ENCODE measurements around the gene SLC45A2.

The SLC45A2 gene

DNA sequence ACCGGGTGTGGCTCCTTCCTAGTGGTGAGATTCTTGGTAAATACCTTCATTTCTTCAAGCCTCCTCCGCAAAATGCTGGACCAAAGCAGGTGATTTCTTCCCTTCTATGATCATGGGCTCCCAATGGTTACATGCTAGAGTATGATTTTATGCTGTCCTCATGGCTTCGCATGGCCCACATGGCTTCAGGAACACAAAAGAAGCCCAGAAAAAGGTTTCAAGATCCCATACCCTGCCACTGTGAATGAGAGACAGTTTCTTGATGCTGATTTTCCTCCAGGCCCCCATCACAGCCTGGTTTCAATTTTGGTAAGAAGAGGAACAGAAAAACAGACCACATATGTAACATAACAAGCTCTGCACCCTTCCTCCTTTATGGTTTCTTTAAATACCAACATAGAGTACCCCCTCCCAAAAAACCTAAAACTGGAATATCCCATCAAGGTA is 50.7 kb downstream of the SLC45A2 start:
- no peak for DNase-seq (ENCODE audit: low read depth)
- H3K4me3 ChIP-seq (ENCODE audit: low read depth, low read length): no peak overlapping the region
- TF ChIP-seq, protein P1, sequence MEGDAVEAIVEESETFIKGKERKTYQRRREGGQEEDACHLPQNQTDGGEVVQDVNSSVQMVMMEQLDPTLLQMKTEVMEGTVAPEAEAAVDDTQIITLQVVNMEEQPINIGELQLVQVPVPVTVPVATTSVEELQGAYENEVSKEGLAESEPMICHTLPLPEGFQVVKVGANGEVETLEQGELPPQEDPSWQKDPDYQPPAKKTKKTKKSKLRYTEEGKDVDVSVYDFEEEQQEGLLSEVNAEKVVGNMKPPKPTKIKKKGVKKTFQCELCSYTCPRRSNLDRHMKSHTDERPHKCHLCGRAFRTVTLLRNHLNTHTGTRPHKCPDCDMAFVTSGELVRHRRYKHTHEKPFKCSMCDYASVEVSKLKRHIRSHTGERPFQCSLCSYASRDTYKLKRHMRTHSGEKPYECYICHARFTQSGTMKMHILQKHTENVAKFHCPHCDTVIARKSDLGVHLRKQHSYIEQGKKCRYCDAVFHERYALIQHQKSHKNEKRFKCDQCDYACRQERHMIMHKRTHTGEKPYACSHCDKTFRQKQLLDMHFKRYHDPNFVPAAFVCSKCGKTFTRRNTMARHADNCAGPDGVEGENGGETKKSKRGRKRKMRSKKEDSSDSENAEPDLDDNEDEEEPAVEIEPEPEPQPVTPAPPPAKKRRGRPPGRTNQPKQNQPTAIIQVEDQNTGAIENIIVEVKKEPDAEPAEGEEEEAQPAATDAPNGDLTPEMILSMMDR (IDR thresholded peaks at IDR 0.05; ENCODE audit: low read depth, low read length): no peak
- TF ChIP-seq, protein P2, sequence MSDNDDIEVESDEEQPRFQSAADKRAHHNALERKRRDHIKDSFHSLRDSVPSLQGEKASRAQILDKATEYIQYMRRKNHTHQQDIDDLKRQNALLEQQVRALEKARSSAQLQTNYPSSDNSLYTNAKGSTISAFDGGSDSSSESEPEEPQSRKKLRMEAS (IDR thresholded peaks at IDR 0.05; ENCODE audit: low read depth, low read length): no peak
- TF ChIP-seq POLR2A (IDR thresholded peaks at IDR 0.05; ENCODE audit: extremely low read depth, insufficient read length) (no peak), MYC (IDR thresholded peaks at IDR 0.05; ENCODE audit: low read depth, low read length) (no peak)

DNA sequence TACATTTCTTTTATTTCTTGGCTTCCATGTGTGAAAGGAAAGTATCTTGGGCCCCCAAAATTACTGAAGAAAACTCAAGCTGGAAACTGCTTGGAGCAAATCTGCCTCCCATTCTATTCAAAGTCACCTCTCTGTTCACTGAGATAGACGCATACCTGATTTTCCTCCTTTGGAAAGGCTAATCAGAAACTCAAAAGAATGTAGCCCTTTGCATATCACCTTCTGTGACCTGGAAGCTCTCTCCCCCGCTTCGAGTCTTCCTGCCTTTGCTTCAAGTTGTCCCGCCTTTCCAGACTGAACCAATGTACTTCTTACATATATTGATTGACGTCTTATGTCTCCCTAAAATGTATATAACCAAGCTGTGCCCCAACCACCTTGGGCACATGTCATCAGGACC is 53.4 kb downstream of the SLC45A2 start:
- H3K4me3 ChIP-seq (ENCODE audit: low read depth, low read length): no peak overlapping the region
- no peak for TF ChIP-seq POLR2A (IDR thresholded peaks at IDR 0.05; ENCODE audit: extremely low read depth, insufficient read length)
- TF ChIP-seq MYC (IDR thresholded peaks at IDR 0.05; ENCODE audit: low read depth, low read length): no peak
- TF ChIP-seq, protein P2 (IDR thresholded peaks at IDR 0.05; ENCODE audit: low read depth, low read length): no peak
- TF ChIP-seq, protein P1 (IDR thresholded peaks at IDR 0.05; ENCODE audit: low read depth, low read length): no peak
- no peak for DNase-seq (ENCODE audit: low read depth)

DNA sequence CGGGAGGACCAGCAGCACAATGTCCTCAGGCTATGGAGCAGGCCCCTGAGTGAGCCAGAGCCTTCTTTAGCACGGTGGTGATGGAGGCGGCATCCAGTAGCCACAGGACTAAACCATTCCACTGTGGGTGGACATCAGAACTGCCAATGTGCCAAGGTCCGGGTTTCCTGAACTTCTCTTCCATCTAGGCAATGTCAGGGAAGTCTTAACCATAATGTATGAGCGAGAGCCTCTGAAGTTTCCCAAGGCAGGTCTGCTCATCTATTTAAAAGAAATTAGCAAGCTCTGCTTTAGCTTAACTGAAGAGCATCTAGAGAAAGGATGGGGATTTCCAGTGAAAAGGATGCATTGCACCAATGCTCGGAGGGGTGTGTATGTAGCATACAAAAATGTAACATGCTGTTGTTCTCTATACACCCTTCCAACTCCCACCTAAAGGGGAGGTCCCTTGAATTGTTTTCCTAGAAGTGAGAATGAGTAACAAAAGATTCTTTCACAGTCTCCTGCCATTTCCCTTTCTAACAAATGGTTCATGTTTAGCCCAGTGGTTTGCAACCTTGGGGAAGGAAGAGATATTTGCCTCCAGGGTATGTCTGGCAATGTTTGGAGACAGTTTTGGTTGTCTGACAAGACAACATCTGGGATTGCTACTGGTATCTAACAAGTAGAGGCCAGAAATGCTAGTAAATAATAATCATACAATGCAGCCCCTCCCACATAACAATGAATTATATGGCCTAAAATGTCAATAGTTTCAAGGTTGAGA is 54.4 kb downstream of the SLC45A2 start:
- no peak overlapping the region for H3K4me3 ChIP-seq (ENCODE audit: low read depth, low read length)

DNA sequence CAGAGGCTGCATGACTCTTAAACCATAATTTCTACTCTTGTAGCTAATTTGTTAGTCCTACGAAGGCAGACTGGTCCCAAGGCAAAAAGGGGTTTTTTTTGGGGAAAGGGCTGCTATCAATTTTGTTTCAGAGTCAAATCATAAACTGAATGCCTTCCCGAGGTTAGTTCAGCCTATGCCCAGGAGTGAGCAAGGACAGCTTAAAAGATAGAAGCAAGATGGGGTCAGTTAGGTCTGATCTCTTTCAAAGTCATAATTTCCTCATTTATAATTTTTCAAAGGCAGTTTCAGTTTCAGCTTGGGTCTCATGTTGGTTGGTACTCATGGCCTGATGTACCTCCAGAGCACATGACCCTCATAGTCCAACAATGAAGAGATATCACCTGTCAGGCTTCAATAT is 56.2 kb downstream of the SLC45A2 start:
- TF ChIP-seq MYC (IDR thresholded peaks at IDR 0.05; ENCODE audit: low read depth, low read length) (no peak), POLR2A (IDR thresholded peaks at IDR 0.05; ENCODE audit: extremely low read depth, insufficient read length) (no peak)
- TF ChIP-seq, protein P2 (IDR thresholded peaks at IDR 0.05; ENCODE audit: low read depth, low read length): no peak
- TF ChIP-seq, protein P1 (IDR thresholded peaks at IDR 0.05; ENCODE audit: low read depth, low read length): no peak
- H3K4me3 ChIP-seq (ENCODE audit: low read depth, low read length): no peak overlapping the region
- no peak for DNase-seq (ENCODE audit: low read depth)

More for the DNA sequence above, 54.4 kb downstream of the SLC45A2 start:
- DNase-seq (ENCODE audit: low read depth): no peak
- TF ChIP-seq, protein P2 (IDR thresholded peaks at IDR 0.05; ENCODE audit: low read depth, low read length): no peak
- TF ChIP-seq MYC (IDR thresholded peaks at IDR 0.05; ENCODE audit: low read depth, low read length): no peak
- TF ChIP-seq POLR2A (IDR thresholded peaks at IDR 0.05; ENCODE audit: extremely low read depth, insufficient read length): no peak
- TF ChIP-seq, protein P1 (IDR thresholded peaks at IDR 0.05; ENCODE audit: low read depth, low read length): no peak

DNA sequence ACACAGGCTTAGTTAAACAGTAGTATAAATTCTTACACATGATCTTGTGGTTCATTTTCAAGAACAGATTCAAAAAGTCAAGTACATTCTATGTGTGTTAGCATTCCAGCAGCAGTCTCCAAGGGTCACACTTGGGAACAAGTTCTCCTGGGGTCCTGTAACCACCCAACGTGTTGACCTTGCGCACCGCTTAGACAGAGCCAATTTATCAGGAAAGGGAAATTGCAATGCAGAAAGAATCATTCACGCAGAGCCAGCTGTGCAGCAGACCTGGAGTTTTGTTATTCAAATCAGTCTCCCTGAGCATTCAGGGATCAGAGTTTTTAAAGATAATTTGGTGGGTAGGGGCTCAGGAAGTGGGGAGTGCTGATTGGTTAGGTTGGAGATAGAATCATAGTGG is 56.8 kb downstream of the SLC45A2 start:
- TF ChIP-seq, protein P1 (IDR thresholded peaks at IDR 0.05; ENCODE audit: low read depth, low read length): no peak
- TF ChIP-seq POLR2A (IDR thresholded peaks at IDR 0.05; ENCODE audit: extremely low read depth, insufficient read length) (no peak), MYC (IDR thresholded peaks at IDR 0.05; ENCODE audit: low read depth, low read length) (no peak)
- TF ChIP-seq, protein P2 (IDR thresholded peaks at IDR 0.05; ENCODE audit: low read depth, low read length): no peak
- no peak for DNase-seq (ENCODE audit: low read depth)
- no peak overlapping the region for H3K4me3 ChIP-seq (ENCODE audit: low read depth, low read length)

Data from NB4 (cell line).